Ammon's horn (tissue), 1 donor: ENCODE measurements around the gene WFDC8.

Experiments used
- DNase-seq: peaks from one replicate; pipeline ENCODE4 v3.0.0-alpha.2; 2016; ENCODE audit warnings: low spot score

The WFDC8 gene

DNA sequence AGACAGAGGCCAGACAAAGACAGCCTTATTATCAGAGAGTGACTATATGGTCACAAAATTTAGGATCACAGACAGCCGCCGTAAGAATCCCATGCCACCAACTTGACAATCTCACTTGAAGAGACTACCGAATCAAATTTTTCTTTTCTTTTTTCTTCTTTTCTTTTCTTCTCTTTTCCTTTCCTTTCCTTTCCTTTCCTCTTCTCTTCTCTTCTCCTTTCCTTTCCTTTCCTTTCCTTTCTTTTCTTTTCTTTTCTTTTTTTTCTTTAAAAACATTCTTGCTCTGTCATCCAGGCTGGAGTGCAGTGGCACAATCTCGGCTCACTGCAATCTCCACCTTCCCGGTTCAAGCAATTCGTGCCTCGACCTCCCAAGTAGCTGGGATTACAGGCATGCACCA, 30.7 kb downstream of the WFDC8 start:
- no peak for DNase-seq

GRCh38 chr20:45547206-45547770, 31.8 kb downstream of the WFDC8 start, which contains the start of gene EPPIN:
Gene EPPIN, minus strand, starts transcription at chr20:45547401. Its CDS starts 44 bp downstream, at chr20:45547357.
- DNase-seq, result no peak

DNA sequence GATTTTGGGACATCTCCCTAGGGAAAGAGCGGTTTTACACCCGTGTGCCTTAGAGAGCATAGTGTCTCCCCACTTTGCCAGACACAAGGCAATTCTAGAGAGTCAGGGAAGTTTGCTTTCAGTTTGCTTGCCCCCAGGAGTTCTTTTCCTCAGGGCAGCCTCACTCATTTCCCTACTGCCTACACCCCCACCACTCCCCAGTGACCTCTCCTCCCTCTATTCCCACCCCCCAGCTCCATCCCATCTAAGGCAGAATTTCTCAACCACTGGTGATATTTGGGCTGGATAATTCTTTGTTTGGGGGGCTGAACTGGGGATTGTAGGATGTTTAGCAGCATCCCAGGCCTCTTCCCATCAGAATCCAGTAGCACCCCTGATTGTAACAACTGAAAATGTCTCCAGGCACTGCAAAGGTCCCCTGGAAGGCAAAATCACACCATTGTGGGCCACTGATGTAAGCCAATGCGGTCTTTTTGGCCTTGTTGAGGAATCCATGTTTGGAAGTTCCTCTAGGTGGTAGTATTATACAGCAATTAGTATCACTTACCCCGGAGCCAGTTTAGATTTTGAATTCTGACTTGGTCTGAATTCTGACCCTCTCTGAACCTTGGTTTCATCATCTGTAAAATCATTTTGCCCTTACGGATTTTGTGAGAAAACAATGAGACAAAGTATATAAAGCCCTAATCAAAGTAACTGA, 33.2 kb downstream of the WFDC8 start:
- DNase-seq, result peak; percentile 32

GRCh38 chr20:45545351-45545750, 33.7 kb downstream of the WFDC8 start:
- DNase-seq, result no peak

DNA sequence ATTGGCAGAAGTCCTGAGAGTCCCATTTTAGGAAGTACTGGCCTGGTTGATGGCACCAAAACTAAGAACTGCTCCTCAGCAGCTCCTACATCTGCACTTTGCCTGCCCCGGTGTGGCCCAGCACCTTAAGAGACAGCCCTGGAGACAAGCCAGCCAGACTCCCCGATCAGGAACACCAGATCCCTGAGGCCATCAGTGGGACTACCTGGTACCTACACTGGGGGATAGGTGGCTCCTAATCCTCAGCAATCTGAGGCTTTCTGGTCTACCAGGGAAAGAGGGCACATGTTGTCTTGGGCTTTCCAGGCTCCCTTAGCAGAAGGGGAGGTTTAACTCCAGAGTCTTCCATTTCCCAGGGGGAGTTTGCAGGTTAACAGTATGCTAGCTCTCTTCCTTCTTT, 39.7 kb downstream of the WFDC8 start, which contains the start of gene WFDC6:
WFDC6 (minus strand) TSS at position 101 of the 400 bp plus-strand sequence; CDS start at position 26, 75 bp downstream.
- no peak for DNase-seq

- no peak for DNase-seq
These were observed 40.8 kb downstream of the WFDC8 start for GRCh38 chr20:45538209-45538799.

DNA sequence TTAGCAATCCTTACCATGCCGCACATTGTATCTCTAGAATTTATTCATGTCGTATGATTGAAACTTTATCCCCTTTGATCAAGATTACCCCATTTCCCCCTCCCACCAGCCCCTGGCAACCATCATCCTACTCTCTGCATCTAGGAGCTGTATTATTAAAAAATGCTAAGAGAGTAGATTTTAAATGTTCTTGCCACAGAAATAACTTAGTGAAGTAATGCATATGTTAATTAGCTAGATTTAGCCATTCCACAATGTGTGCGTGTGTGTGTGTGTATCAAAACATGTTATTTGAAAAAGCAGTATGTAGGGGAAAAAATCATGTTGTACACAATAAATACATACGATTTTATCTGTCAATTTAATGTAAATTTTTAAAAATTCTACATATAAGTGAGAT, 51.8 kb downstream of the WFDC8 start:
- no peak for DNase-seq

- DNase-seq, result no peak
These were observed 55.3 kb downstream of the WFDC8 start for GRCh38 chr20:45523821-45524220.

DNA sequence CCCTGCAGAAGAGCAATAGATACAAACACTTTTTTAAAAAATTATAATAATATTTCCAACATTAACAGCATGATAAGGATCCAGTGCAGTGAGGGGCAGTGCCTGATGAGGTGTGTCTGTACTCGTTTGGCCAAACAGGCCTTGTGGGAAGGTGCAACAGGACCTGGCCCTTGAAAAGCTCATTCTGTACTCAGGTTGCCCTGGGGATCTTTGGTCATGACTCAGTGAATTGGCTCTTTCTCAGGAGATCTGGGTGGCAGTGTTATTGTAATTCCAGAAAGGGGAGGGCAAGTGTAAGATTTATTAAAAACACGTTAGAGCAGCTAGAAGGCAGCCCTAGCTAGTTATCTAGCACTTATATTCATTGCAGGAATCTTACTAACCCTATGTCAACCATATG, 60.8 kb downstream of the WFDC8 start:
- no peak for DNase-seq

- DNase-seq, result no peak
These were observed 63.8 kb downstream of the WFDC8 start, which contains the start of gene SPINT3 for GRCh38 chr20:45515147-45515913. Gene SPINT3, minus strand, starts transcription at chr20:45515622. Its CDS starts 14 bp downstream, at chr20:45515608.

DNA sequence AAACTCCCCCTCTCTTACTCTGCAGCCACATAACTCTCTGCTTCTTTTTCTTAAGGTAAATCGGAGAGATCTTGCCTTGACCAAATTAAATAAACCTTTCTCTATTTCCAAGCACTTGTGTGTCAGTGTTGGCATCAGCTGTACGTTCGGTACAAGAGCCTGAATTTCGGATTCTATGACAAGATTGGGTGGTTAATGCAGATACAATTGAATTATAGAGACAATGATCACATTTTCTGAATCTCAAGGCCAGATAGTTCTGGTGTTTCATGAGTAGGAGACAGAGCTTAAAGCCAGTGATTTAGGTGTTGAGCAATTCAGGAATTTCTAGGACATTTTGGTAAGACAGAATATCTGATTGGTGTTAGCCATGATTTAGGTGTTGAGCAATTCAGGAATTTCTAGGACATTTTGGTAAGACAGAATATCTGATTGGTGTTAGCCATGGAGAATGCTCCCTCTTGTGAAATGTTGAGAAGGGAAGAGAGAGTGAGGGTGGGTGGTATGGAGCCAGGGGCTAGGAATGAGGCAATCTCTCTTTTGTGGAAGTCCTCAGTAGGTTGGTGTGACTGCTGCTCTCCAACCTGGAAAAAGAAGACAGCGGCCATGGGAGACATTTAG, 68.7 kb downstream of the WFDC8 start:
- DNase-seq, result no peak

- DNase-seq, result no peak
These were observed 70.0 kb downstream of the WFDC8 start for GRCh38 chr20:45509091-45509490.

DNA sequence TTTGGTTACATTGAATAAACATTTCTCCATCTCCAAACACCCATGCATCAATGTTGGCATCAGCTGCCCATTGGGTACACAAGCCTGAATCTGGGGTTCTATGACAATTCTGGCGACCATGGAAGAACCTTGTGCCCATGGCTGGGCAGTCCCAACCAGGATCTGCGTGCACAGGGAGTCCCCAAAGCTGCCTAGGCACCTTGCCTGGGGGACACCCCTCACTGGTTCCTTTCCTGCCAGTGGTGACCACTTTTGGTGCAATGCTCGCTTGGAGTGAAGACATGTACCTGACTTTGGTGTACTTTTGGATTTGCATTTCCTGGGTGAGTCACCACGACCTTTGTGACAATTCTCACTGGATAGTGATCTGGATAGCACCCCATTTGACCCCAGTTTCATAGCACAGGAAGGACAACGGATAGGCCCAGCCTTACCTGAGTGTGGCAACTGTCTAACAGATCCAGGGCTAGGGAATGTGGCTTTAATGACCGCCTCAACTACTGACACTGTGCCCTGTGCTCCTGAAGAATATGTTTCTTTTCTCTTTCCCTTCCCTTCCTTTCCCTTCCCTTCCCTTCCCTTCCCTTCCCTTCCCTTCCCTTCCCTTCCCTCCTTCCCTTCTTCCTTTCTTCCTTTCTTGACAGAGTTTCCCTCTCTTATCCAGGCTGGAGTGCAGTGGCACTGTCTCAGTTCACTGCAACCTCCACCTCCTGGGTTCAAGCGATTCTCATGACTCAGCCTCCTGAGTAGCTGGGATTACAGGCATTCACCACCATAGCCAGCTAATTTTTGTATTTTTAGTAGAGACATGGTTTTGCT, 70.8 kb downstream of the WFDC8 start:
- no peak for DNase-seq

GRCh38 chr20:45507011-45507820, 71.9 kb downstream of the WFDC8 start:
- DNase-seq, result peak; percentile 2

GRCh38 chr20:45506398-45506797, 72.7 kb downstream of the WFDC8 start:
- no peak for DNase-seq

GRCh38 chr20:45503403-45503802, 75.7 kb downstream of the WFDC8 start:
- DNase-seq, result no peak

DNA sequence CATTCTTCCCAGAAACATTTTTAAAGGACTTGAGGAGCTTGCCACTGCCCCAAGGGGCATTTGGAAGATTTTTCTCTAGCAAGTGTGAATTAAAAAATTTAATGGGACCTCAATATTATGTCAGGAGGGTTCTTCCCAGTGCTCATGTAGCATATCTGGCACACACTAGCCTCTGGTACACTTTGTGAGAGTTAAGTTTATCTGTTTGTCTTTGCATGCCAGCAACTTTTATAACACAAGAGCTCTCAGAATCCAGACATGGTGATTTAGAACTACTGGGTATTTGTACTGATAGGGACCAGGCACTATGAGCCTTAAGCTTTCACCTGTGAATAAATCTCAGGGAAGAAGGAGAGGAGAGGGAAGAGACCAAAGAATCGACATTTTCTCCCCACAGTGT, 76.5 kb downstream of the WFDC8 start:
- no peak for DNase-seq
